BLaER1 treated with 17β-estradiol and CSF1 and Interleukin-3, amounts not matched to agents 10 nM and 100 nM (cell line): ENCODE results near the gene PTPA.
"Not testable (repeated sequence)": the region's sequence is repeated elsewhere in the genome, so short reads cannot be mapped to it uniquely, and the experiment has no call there.

Experiments
- H3K27ac ChIP-seq, 11 experiments: shearing (Covaris generic); formaldehyde crosslinking; 2 replicates each; pipeline ENCODE4 v1.8.1; 2022
- H3K27me3 ChIP-seq, 11 experiments: shearing (Covaris generic); formaldehyde crosslinking; 2 replicates each; pipeline ENCODE4 v1.8.1; 2022
- H3K36me3 ChIP-seq, 11 experiments: shearing (Covaris generic); formaldehyde crosslinking; 2 replicates each; pipeline ENCODE4 v1.8.1; 2022
- H3K4me1 ChIP-seq, 10 experiments: shearing (Covaris generic); formaldehyde crosslinking; 2 replicates each; pipeline ENCODE4 v1.8.1; 2022
- H3K4me2 ChIP-seq, 11 experiments: shearing (Covaris generic); formaldehyde crosslinking; 2 replicates each; pipeline ENCODE4 v1.8.1; 2022
- H3K4me3 ChIP-seq, 10 experiments: shearing (Covaris generic); formaldehyde crosslinking; 2 replicates each; pipeline ENCODE4 v1.8.1; 2022
- H3K9ac ChIP-seq, 11 experiments: shearing (Covaris generic); formaldehyde crosslinking; 2 replicates each; pipeline ENCODE4 v1.8.1; 2022
- H3K9me3 ChIP-seq, 11 experiments: shearing (Covaris generic); formaldehyde crosslinking; replicated peaks in 1 of 11; 2 replicates each; pipeline ENCODE4 v1.8.1; 2022
- H4K20me1 ChIP-seq, 11 experiments: shearing (Covaris generic); formaldehyde crosslinking; 2 replicates each; pipeline ENCODE4 v1.8.1; 2022
- Cebpa-rat ChIP-seq, 11 experiments: shearing (Covaris generic); IDR thresholded peaks; 2 replicates each; pipeline ENCODE4 v1.8.1; 2022

The PTPA gene

DNA sequence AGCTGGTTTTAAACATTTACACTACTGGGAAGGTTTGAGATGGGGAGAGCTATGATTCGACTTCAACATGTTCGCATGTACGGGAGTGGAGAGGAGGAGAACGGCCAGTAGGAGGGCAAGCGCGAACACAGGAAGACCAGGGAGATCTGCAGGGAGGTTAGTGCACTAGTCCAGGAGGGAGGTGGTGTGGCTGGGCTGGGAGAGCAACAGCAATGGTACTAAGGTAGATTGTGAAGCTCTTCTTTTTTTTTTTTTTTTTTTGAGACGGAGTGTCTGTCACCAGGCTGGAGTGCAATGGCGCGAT, 50.3 kb downstream of the PTPA start:
- no peak overlapping the region for H3K9ac ChIP-seq
- H3K4me3 ChIP-seq: no peak overlapping the region
- H3K36me3 ChIP-seq: no peaks in the 10 kb centered on the region
- H3K4me1 ChIP-seq: peaks cover 12 to 75% (median 45%) of the 10 kb centered on the region in 10 experiments
- H3K9me3 ChIP-seq: no peaks in the 10 kb centered on the region
- H4K20me1 ChIP-seq: no peaks in the 10 kb centered on the region
- peak overlapping the region in 9 of 11 experiments; percentile 2 to 83 (median 68); a peak in 14 of 22 replicates for H3K4me2 ChIP-seq
- H3K27ac ChIP-seq: peak overlapping the region in 3 of 11 experiments; percentile 6 to 53 (median 7); a peak in 1 of 22 replicates
- TF ChIP-seq Cebpa-rat (IDR thresholded peaks at IDR 0.05): no peak
- no peaks in the 10 kb centered on the region for H3K27me3 ChIP-seq

DNA sequence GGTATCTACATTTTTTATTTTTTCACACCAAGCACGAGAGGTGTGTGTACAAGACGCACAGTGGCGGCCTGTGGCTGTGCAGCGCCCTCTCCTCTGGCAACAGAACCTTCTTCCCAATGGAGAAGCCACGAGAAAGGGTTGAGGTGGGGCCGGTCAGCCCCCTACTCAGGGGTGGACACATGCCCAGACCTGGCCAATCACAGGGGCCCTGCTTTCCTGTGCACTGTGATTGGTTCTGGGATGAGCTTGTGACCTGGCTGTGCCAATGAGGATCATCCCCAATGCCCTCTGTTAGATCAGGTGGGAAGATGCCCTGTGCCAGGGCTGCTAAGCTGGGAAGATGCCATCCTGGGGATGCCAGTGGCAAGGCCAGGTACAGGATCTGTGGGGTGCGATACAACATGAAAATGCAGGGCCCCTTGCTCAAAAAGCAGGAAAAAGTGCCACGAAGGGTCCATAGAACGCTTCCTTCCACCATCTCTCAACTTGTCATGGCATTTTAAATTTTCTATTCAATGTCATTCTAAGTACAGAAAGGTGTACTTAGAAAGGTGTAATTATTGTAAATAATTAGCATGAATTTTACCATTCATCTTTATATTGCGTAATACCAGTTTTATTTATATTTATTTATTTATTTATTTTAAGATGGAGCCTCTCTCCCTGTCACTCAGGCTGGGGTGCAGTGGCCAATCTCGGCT, 51.4 kb downstream of the PTPA start:
- Histone ChIP-seq H3K4me3 (no peak overlapping the region), H3K27ac (no peak overlapping the region; a peak in 1 of 22 replicates), H3K9me3 (no peaks in the 10 kb centered on the region), H4K20me1 (no peaks in the 10 kb centered on the region), H3K9ac (no peak overlapping the region), H3K4me1 (peaks cover 24 to 86% (median 57%) of the 10 kb centered on the region in 10 experiments), H3K27me3 (no peaks in the 10 kb centered on the region), H3K36me3 (no peaks in the 10 kb centered on the region), H3K4me2 (peak overlapping the region in 6 of 11 experiments; percentile 1 to 83 (median 52); a peak in 9 of 22 replicates)
- TF ChIP-seq Cebpa-rat (IDR thresholded peaks at IDR 0.05): peak in 8 of 11 experiments; percentile 76 to 95 (median 84); a peak in 17 of 22 replicates

DNA sequence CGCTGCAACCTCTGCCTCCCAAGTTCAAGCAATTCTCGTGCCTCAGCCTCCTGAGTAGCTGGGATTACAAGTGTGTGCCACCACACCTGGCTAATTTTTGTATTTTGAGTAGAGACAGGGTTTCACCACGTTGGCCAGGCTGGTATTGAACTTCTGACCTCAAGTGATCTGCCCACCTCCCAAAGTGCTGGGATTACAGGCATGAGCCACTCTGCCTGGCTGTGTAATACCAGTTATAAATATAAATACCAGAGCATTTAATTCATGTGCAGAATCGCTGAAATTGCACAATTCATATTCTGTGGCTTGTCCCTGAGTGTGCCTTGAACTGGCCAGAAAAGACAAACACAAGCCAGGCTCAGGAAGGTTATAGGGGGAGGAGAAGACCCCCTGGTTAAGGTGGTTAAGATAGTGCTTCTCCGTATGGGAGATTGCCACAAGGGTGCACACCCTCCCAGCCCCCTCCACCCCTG, 52.0 kb downstream of the PTPA start:
- not testable (repeated sequence) for H3K36me3 ChIP-seq, H3K4me3 ChIP-seq, H3K27me3 ChIP-seq, H3K9ac ChIP-seq, H3K9me3 ChIP-seq, H4K20me1 ChIP-seq
- Histone ChIP-seq H3K27ac (peak overlapping the region in 3 of 11 experiments; percentile 15 to 38 (median 20); a peak in 1 of 22 replicates), H3K4me2 (peak overlapping the region in 6 of 11 experiments; percentile 1 to 69 (median 52); a peak in 12 of 22 replicates), H3K4me1 (peaks cover 30 to 92% (median 63%) of the 10 kb centered on the region in 10 experiments)
- TF ChIP-seq Cebpa-rat (IDR thresholded peaks at IDR 0.05): peak in 4 of 11 experiments; percentile 15 to 58 (median 50); a peak in 5 of 22 replicates

GRCh38 chr9:129163753-129164152, 52.5 kb downstream of the PTPA start:
- Histone ChIP-seq H3K9me3 (no peaks in the 10 kb centered on the region), H3K4me3 (no peak overlapping the region), H3K4me1 (peaks cover 34 to 97% (median 68%) of the 10 kb centered on the region in 10 experiments), H3K4me2 (peak overlapping the region in 6 of 11 experiments; percentile 1 to 69 (median 52); a peak in 11 of 22 replicates), H3K9ac (no peak overlapping the region; a peak in 1 of 22 replicates), H3K27ac (peak overlapping the region in 4 of 11 experiments; percentile 3 to 38 (median 18); a peak in 3 of 22 replicates), H3K36me3 (no peaks in the 10 kb centered on the region), H4K20me1 (no peaks in the 10 kb centered on the region), H3K27me3 (no peaks in the 10 kb centered on the region)
- TF ChIP-seq Cebpa-rat (IDR thresholded peaks at IDR 0.05): no peak

GRCh38 chr9:129164246-129164930, 53.2 kb downstream of the PTPA start:
- no peak for TF ChIP-seq Cebpa-rat (IDR thresholded peaks at IDR 0.05)
- H3K4me1 ChIP-seq: peaks cover 34 to 100% (median 72%) of the 10 kb centered on the region in 10 experiments
- no peak overlapping the region for H3K4me3 ChIP-seq
- peak overlapping the region in 4 of 11 experiments; percentile 6 to 69 (median 54); a peak in 5 of 22 replicates for H3K4me2 ChIP-seq
- peak overlapping the region in 2 of 11 experiments; percentile 20 to 38; a peak in 2 of 22 replicates for H3K27ac ChIP-seq
- no peaks in the 10 kb centered on the region for H3K27me3 ChIP-seq
- H4K20me1 ChIP-seq: no peaks in the 10 kb centered on the region
- H3K9me3 ChIP-seq: no peaks in the 10 kb centered on the region
- H3K36me3 ChIP-seq: no peaks in the 10 kb centered on the region
- no peak overlapping the region for H3K9ac ChIP-seq

- peaks cover 39 to 99% (median 75%) of the 10 kb centered on the region in 10 experiments for H3K4me1 ChIP-seq
- H3K4me2 ChIP-seq: no peak overlapping the region; a peak in 3 of 22 replicates
- H3K9me3 ChIP-seq: no peaks in the 10 kb centered on the region
- H3K9ac ChIP-seq: no peak overlapping the region
- H3K27me3 ChIP-seq: no peaks in the 10 kb centered on the region
- H3K27ac ChIP-seq: no peak overlapping the region
- TF ChIP-seq Cebpa-rat (IDR thresholded peaks at IDR 0.05): no peak
- H4K20me1 ChIP-seq: no peaks in the 10 kb centered on the region
- no peaks in the 10 kb centered on the region for H3K36me3 ChIP-seq
- no peak overlapping the region for H3K4me3 ChIP-seq
Measured at GRCh38 chr9:129165198-129165597, 54.0 kb downstream of the PTPA start.

GRCh38 chr9:129166623-129167557, 55.7 kb downstream of the PTPA start:
- no peak for TF ChIP-seq Cebpa-rat (IDR thresholded peaks at IDR 0.05)
- Histone ChIP-seq H3K27me3 (no peaks in the 10 kb centered on the region), H3K36me3 (no peaks in the 10 kb centered on the region), H3K27ac (peak overlapping the region in 10 of 11 experiments; percentile 39 to 75 (median 66); a peak in 19 of 22 replicates), H3K4me1 (peaks cover 38 to 95% (median 68%) of the 10 kb centered on the region in 10 experiments), H3K4me3 (peak overlapping the region in 8 of 10 experiments; percentile 14 to 57 (median 32); a peak in 8 of 20 replicates), H3K4me2 (peak overlapping the region; percentile 71 to 96 (median 88)), H3K9ac (peak overlapping the region in 10 of 11 experiments; percentile 48 to 67 (median 58); a peak in 17 of 22 replicates), H3K9me3 (no peaks in the 10 kb centered on the region), H4K20me1 (no peaks in the 10 kb centered on the region)

GRCh38 chr9:129170229-129170628, 59.0 kb downstream of the PTPA start:
- Histone ChIP-seq H3K4me3 (no peak overlapping the region), H4K20me1 (no peaks in the 10 kb centered on the region), H3K27ac (no peak overlapping the region; a peak in 1 of 22 replicates), H3K4me1 (peaks cover 55 to 88% (median 71%) of the 10 kb centered on the region in 10 experiments), H3K9me3 (no peaks in the 10 kb centered on the region), H3K9ac (peak overlapping the region in 4 of 11 experiments; percentile 18 to 47 (median 45); a peak in 4 of 22 replicates), H3K27me3 (peaks cover 0 to 23% (median 13%) of the 10 kb centered on the region in 11 experiments; a peak in 13 of 22 replicates), H3K36me3 (no peaks in the 10 kb centered on the region), H3K4me2 (peak overlapping the region in 9 of 11 experiments; percentile 44 to 87 (median 77); a peak in 18 of 22 replicates)
- TF ChIP-seq Cebpa-rat (IDR thresholded peaks at IDR 0.05): no peak
